GM12873 (cell line): ENCODE measurements around the gene CUTA.

ENCODE experiments used
- CTCF ChIP-seq: IDR thresholded peaks from 2 replicates; pipeline ENCODE4 v1.5.1; 2012; ENCODE audit warnings: low read depth, mild to moderate bottlenecking, moderate library complexity, low read length, control low read depth; ENCODE audit not compliant: insufficient read depth; ENCODE audit errors: missing control alignments

The CUTA gene

GRCh38 chr6:33454009-33454946 lies 36.4 kb upstream of the CUTA start, which contains the start of gene ZBTB9:
Gene ZBTB9 (plus strand): TSS chr6:33454576. CDS start chr6:33455101, 525 bp downstream.
- no peak for TF ChIP-seq CTCF

GRCh38 chr6:33453393-33454008 lies 35.6 kb upstream of the CUTA start:
- no peak for TF ChIP-seq CTCF

GRCh38 chr6:33452496-33452895 lies 34.6 kb upstream of the CUTA start:
- no peak for TF ChIP-seq CTCF

- TF ChIP-seq CTCF, result no peak
Measured at GRCh38 chr6:33451606-33452005, 33.7 kb upstream of the CUTA start.

GRCh38 chr6:33450434-33450833 lies 32.5 kb upstream of the CUTA start:
- TF ChIP-seq CTCF, result no peak

- TF ChIP-seq CTCF, result no peak
Measured at GRCh38 chr6:33446356-33446755, 28.4 kb upstream of the CUTA start.

GRCh38 chr6:33445119-33445603 lies 27.3 kb upstream of the CUTA start:
- no peak for TF ChIP-seq CTCF
